Body of pancreas (tissue), 4 donors: Measurements from ENCODE around the gene EGLN1. TPM values are rescaled to one million over a fixed set of nuclear protein-coding genes. Genes with fewer than 3 reads are reported as not detected.
A peak's percentile ranks its signal among the peaks of the same experiment; 100 is the strongest.

ENCODE experiments used
- ATAC-seq: fragments of 150-250 bp; one replicate; pipeline ENCODE4 v1.9.1; 2016
- DNase-seq, 4 donors: peaks; one replicate each; pipeline ENCODE4 v3.0.0-alpha.2; 2019
- H3K27ac ChIP-seq, 4 donors: fragments of 200-600 bp; sonication (generic); 1 replicate in 3 of 4; 2 replicates in 1 of 4; pipeline versions ENCODE4 v1.5.1 to v1.6.1; 2016 to 2019; ENCODE audit warnings: mild to moderate bottlenecking in 1 of 4, mixed read lengths in 1 of 4, moderate library complexity in 1 of 4
- H3K27me3 ChIP-seq, 2 donors: fragments of 200-600 bp; sonication (generic); one replicate each; pipeline ENCODE4 v1.6.0; 2016; ENCODE audit warnings: mild to moderate bottlenecking in 1 of 2
- H3K36me3 ChIP-seq, 2 donors: fragments of 200-600 bp; sonication (generic); replicated peaks in 1 of 2; 2 replicates each; pipeline ENCODE4 v1.5.1; 2016; ENCODE audit warnings: low read depth in 2 of 2; ENCODE audit not compliant: insufficient read depth in 1 of 2
- H3K4me1 ChIP-seq: fragments of 200-600 bp; sonication (generic); one replicate; pipeline ENCODE4 v1.6.0; 2016
- H3K4me3 ChIP-seq, 2 donors: fragments of 200-600 bp; sonication (generic); 1 replicate in 1 of 2; 2 replicates in 1 of 2; pipeline ENCODE4 v1.5.1; 2016 to 2019
- H3K9me3 ChIP-seq, 3 donors: fragments of 200-600 bp; sonication (generic); 1 replicate in 2 of 3; 2 replicates in 1 of 3; pipeline ENCODE4 v1.5.1; 2016
- POLR2A ChIP-seq, 3 donors: fragments of 450-650 bp; IDR thresholded peaks; one replicate each; pipeline ENCODE4 v1.6.1; 2016; ENCODE audit warnings: antibody characterized with exemption in 3 of 3, mild to moderate bottlenecking in 2 of 3
- WGBS, 2 donors: methylation state at CpG; one replicate each; pipeline ENCODE4 v1.1.5; 2017; 5-methylcytosine and 5-hydroxymethylcytosine counted together
- intact Hi-C: fragments of 100-400 bp; cut with DNase I; formaldehyde crosslinking; loops from one replicate; pipeline ENCODE4 v1.15.1; 2023
- total RNA-seq, 2 donors: library from RNA; depleted of rRNA; stranded (reverse); fragments of >200 nt; gene quantifications; one replicate each; pipeline ENCODE4 v1.1.0, GENCODE V29; 2016
- TF ChIP-seq, protein P1 (sequence below), 7 experiments: fragments of 450-650 bp in 4 of 7; fragments of 200-600 bp in 3 of 7; sonication (generic) in 3 of 7; IDR thresholded peaks; one replicate each; pipeline ENCODE4 v1.5.1; 2016 to 2019; ENCODE audit warnings: antibody characterized with exemption in 7 of 7

Gene EGLN1
- total RNA-seq, 2 donors from 2014 or later: 37.6 to 42.2 TPM

- DNase-seq (peak; percentile 95 to 98 (median 96)), ATAC-seq (peak; percentile 97)
- intact Hi-C loops: no loop called here
- Histone ChIP-seq H3K4me1 (peaks cover 46% of the 10 kb centered on the region), H3K27ac (peak within 1 kb of the TSS; percentile 70 to 97 (median 94)), H3K9me3 (no peaks in the 10 kb centered on the region), H3K36me3 (no peaks in the 10 kb centered on the region), H3K27me3 (no peaks in the 10 kb centered on the region), H3K4me3 (peak within 1 kb of the TSS; percentile 76 to 92)
- peak; percentile 84 to 92 (median 90) for TF ChIP-seq POLR2A (IDR thresholded peaks at IDR 0.05)
- TF ChIP-seq, protein P1, sequence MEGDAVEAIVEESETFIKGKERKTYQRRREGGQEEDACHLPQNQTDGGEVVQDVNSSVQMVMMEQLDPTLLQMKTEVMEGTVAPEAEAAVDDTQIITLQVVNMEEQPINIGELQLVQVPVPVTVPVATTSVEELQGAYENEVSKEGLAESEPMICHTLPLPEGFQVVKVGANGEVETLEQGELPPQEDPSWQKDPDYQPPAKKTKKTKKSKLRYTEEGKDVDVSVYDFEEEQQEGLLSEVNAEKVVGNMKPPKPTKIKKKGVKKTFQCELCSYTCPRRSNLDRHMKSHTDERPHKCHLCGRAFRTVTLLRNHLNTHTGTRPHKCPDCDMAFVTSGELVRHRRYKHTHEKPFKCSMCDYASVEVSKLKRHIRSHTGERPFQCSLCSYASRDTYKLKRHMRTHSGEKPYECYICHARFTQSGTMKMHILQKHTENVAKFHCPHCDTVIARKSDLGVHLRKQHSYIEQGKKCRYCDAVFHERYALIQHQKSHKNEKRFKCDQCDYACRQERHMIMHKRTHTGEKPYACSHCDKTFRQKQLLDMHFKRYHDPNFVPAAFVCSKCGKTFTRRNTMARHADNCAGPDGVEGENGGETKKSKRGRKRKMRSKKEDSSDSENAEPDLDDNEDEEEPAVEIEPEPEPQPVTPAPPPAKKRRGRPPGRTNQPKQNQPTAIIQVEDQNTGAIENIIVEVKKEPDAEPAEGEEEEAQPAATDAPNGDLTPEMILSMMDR (IDR thresholded peaks at IDR 0.05): peak in 2 of 7 experiments; percentile 13
- 0% methylated on average over 8 to 74 of the region's 74 CpGs for WGBS, 2 donors
Observed at GRCh38 chr1:231337472-231338269, 84.4 kb downstream of the EGLN1 start, which contains the start of gene EXOC8. Gene EXOC8, minus strand, starts transcription at chr1:231337852. Its CDS starts 107 bp downstream, at chr1:231337745.

DNA sequence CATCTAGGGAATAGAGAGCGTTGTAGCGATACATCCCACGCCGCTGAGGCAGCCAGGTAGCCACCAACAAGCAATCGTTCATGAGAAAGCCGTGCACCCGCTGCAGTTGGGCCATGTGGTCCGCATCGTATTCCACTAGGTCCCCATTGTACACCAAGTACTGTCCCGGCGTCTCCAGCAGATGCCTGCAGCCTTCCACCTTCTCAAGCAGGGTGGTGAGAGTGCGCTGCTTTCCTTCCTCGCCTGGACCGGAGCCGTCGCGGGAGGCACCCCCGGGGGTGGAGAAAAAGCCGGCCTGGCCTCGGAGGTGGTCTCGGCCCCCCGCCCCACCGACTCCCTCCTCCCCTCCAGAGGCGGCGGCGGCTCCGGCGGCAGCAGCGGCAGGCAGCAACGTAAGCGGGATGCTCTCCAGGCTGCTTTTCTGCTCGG is 85.0 kb downstream of the EGLN1 start:
- Histone ChIP-seq H3K36me3 (no peaks in the 10 kb centered on the region), H3K4me3 (peak overlapping the region; percentile 76 to 92), H3K27ac (peak overlapping the region; percentile 70 to 97 (median 94)), H3K4me1 (peaks cover 49% of the 10 kb centered on the region), H3K9me3 (no peaks in the 10 kb centered on the region), H3K27me3 (no peaks in the 10 kb centered on the region)
- 0% methylated on average over 4 to 30 of the region's 32 CpGs for WGBS, 2 donors
- TF ChIP-seq, protein P1 (IDR thresholded peaks at IDR 0.05): no peak
- TF ChIP-seq POLR2A (IDR thresholded peaks at IDR 0.05): no peak
- DNase-seq (peak in 1 of 4 donors; percentile 15), ATAC-seq (peak; percentile 0)
- intact Hi-C loops: no loop called here

DNA sequence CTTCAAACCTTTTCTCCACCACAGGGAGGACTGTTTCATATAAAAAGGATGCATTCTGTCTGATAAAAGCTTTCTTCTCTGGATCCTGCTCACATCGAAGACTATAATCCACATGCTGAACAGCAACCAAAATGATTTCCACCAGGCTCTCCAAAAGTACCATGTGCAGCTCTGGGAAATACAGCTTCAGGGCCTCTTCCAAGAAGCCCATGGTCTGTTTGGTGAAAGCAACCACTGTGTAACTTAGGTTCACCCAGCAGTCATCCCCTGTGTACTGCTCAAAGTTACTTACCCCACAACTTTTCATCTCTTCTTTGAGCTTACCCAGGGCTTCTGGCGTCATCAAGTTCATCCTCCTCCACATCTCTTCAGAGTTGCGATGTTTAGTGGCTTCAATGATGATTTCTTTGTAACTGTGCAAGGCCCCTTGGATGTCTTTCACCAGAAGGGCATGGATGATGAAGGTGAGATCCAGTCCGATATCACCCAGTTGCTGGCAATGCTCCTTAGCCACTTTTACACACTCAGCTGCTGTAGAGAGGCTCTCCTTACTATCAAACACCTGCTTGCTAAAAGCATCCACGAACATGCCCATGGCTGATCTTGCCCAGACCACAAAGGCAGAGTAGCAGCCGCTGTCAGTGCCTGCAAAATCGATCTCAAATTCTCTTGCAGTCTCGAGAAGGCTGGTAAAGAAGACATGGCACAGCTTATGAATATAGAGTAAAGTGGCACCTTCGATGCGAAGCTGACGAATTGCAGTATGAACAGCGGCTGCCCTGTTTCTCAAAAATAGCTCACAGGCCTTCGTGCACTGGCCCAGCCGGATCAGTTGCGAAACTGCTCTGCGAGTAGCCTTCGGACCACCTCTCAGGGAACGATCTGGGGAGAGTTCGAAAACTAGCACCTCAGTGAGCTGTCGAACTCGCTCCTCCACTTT is 86.2 kb downstream of the EGLN1 start:
- Histone ChIP-seq H3K4me1 (peaks cover 49% of the 10 kb centered on the region), H3K27ac (no peak overlapping the region), H3K4me3 (peak overlapping the region in 1 of 2 donors; percentile 92), H3K36me3 (no peaks in the 10 kb centered on the region), H3K27me3 (no peaks in the 10 kb centered on the region), H3K9me3 (no peaks in the 10 kb centered on the region)
- ATAC-seq: no peak
- WGBS, 2 donors: 32 to 39% methylated on average over 16 to 21 of the region's 21 CpGs
- no peak for DNase-seq
- TF ChIP-seq, protein P1 (IDR thresholded peaks at IDR 0.05): no peak
- no peak for TF ChIP-seq POLR2A (IDR thresholded peaks at IDR 0.05)
- intact Hi-C loops: no loop called here

GRCh38 chr1:231334952-231335351 is 87.1 kb downstream of the EGLN1 start:
- Histone ChIP-seq H3K36me3 (no peaks in the 10 kb centered on the region), H3K4me1 (peaks cover 49% of the 10 kb centered on the region), H3K9me3 (no peaks in the 10 kb centered on the region), H3K27me3 (no peaks in the 10 kb centered on the region), H3K4me3 (no peak overlapping the region), H3K27ac (no peak overlapping the region)
- no peak for ATAC-seq
- TF ChIP-seq, protein P1 (IDR thresholded peaks at IDR 0.05): no peak
- TF ChIP-seq POLR2A (IDR thresholded peaks at IDR 0.05): no peak
- DNase-seq: no peak
- WGBS, 2 donors: 75 to 84% methylated on average over 6 of the region's 6 CpGs
- intact Hi-C loops: no loop called here
